Stimulated activated CD8-positive, alpha-beta memory T cell treated with anti-CD3 and anti-CD28 coated beads, Interleukin-4, amount 100 ng/mL, for 1 hour (primary cell): Measurements from ENCODE around the gene SELENOT.
"Not testable (repeated sequence)": the region's sequence is repeated elsewhere in the genome, so short reads cannot be mapped to it uniquely, and the experiment has no call there.

Experiments used
- DNase-seq, 2 donors: peaks; one replicate each; pipeline ENCODE4 v3.0.0-alpha.2; 2020; ENCODE audit warnings: low read depth in 2 of 2, low spot score in 1 of 2

SELENOT gene

GRCh38 chr3:150607267-150608065 is 4.3 kb downstream of the SELENOT start:
- no peak for DNase-seq

DNA sequence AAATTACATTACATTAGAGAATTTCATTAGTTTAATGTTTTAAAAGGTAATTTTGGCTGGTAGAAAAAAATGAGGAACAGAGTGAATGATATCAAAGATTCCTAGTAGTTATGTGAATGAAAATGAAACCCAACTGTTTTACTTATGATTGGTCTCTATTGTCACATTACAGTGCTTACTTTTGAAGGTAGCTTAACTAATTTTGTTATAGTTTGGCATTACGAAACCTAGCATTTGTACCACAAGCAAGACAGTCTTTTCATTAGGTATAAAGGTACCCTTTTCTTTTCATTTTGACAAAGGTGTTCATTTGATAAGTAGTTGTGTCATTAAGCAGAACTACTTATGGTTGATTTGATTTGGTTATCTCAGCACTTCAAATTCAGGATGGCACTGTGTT is 6.9 kb downstream of the SELENOT start:
- DNase-seq = no peak

GRCh38 chr3:150610785-150611184 is 7.7 kb downstream of the SELENOT start:
- DNase-seq = no peak

GRCh38 chr3:150611666-150612065 is 8.5 kb downstream of the SELENOT start:
- no peak for DNase-seq

- DNase-seq = no peak
These were observed 9.4 kb downstream of the SELENOT start for GRCh38 chr3:150612494-150612893.

DNA sequence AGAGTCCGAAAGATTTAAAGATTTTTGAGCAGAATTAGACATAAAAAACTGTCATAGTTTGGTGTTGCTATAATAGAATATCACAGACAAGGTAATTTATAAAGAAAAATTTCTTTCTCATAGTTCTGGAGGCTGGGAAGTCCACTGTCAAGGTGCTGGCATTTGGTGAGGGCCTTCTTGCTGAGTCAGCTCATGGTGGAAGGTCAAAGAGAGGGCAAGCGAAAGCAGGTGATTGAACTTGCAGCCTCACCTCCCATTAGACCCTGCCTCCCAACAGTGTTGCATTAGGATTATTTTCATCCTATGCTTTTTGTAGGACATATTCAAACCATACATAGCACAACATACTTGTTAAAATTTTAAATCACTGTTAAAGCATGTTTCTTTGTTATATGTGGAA is 9.9 kb downstream of the SELENOT start:
- DNase-seq = no peak

- DNase-seq = no peak
These were observed 10.8 kb downstream of the SELENOT start for GRCh38 chr3:150613709-150614480.

GRCh38 chr3:150620002-150620689 is 17.0 kb downstream of the SELENOT start:
- no peak for DNase-seq

- DNase-seq = not testable (repeated sequence)
These were observed 19.8 kb downstream of the SELENOT start for GRCh38 chr3:150622955-150623354.

- no peak for DNase-seq
These were observed 20.8 kb downstream of the SELENOT start for GRCh38 chr3:150623945-150624344.

DNA sequence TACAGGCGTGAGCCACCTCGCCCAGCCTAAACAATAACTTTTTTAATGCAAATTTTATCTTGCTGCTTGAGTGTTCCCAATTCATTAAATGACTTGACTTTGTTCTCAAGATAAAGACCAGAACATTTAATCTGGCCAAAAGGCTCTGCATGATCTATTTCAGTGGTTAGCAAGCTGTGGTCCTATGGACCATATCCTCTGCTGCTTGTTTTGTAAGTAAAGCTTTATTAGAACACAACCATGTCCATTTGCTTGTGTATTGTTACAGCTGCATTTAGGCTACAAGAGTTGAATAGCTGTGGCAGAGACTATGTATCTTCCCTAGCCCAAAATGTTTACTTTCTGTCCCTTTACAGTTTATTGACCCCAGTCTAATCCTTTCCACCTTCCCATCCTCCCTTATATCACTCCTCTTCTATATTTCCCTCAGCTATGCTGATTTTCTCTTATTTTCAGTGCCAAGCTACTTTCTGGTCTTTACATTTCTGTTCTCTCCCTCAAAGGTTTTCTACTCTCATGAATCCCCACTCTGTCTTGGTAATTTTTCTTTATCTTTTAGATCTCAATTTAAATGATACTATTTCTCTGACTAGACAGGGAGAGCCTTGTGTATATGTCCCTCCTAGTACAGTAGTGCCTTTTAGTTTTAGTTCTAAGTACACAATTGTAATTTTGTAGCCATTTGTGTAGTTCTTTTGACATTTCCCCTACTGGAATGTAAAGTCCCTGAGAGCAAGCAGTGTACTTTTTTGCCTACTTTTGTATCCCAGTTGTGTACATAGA is 23.2 kb downstream of the SELENOT start:
- no peak for DNase-seq

GRCh38 chr3:150627557-150627956 is 24.4 kb downstream of the SELENOT start:
- no peak for DNase-seq

GRCh38 chr3:150631515-150632221 is 28.5 kb downstream of the SELENOT start:
- DNase-seq = no peak

- DNase-seq = no peak
These were observed 32.0 kb downstream of the SELENOT start for GRCh38 chr3:150635076-150635475.

DNA sequence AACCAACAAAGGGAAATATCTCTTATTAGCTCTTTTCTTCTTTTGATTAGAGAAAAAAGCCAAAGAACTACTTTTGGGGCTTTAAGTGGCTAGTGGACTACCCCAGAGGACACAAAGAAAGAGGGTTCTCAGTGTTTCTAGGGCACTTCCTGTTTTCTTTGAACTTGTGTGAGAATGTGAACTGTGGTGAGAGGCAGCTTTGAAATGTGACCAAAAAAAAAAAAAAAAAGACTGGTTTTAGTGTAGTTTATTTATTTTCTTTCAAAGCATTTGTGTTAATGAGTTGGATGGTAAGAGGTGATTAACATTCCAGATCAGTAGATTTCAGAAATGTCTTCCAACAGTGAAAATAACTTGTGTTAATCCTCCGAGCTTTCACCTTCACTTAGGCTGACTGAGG is 32.4 kb downstream of the SELENOT start:
- DNase-seq = no peak

DNA sequence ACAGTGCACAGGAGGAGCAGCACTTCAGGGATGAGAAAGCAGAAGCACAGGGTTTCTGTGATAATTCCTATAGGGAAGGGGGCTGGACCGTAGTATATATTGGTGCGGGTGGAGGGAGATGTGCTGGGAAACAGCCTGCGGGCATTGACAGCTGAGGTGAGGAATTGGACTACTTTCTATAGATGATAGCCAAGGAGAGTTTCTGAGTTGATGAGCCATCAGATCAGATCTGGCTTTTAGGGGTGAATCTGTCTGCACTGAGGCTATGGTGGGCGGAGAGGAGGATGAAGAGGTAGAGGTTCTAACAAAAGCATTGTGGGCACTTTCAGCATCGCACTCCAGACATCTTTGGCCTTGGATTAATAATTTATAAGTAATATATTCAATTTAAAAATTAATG is 33.1 kb downstream of the SELENOT start:
- DNase-seq = no peak

DNA sequence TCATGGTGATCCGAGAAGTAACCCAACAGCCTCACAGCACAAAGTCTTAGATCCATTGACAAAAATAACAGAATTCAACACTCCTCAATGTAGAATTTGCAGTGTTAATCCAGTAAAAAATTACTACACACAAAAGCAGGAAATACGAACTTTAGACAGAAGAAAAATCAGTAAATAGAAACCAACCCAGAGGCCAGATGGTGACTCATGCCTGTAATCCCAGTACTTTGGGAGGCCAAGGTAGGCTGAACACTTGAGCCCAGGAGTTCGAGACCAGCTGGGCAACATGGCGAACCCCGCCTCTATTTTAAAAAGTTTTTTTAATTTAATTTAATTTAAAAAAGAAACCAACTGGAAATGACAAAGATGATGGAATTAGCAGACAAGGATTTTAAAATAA is 36.1 kb downstream of the SELENOT start:
- no peak for DNase-seq

- DNase-seq = no peak
These were observed 37.1 kb downstream of the SELENOT start for GRCh38 chr3:150640256-150640655.

DNA sequence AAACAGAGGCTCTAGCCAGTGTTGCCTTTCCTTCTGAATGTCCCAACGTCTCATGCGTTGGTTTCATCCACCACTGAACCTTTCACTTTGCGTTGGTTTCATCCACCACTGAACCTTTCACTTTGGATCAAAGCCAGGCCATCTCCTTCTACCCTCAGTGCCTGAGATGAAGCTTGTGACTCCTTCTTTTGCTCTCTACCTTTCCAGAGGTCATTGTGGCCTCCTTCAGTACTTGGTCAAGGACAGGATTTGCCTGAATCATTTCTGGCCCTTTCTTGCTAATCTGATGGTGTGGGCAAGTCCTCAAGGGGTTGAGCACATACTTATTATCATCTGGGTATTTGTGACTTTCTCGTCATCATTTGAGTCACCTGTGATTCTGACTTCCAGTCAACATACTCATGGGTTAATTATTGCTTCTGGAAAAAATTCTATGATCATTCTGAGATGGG is 50.0 kb downstream of the SELENOT start:
- DNase-seq = no peak

GRCh38 chr3:150656316-150656715 is 53.2 kb downstream of the SELENOT start:
- no peak for DNase-seq
